HL-60/S4 (cell line): Measurements from ENCODE around the gene CLNK.

Source experiments
- in situ Hi-C: fragments of 300-500 bp; cut with MboI; formaldehyde crosslinking; loops from 2 replicates; pipeline ENCODE4 v1.14.3; 2022; ENCODE audit warnings: low sequenced_read_pairs

CLNK gene

GRCh38 chr4:10526429-10527222 is 157.9 kb downstream of the CLNK start:
- in situ Hi-C loops = loop anchor here (25.0 kb wide), 1 partner anchor 364 kb away; no protein-coding TSS in a partner anchor

DNA sequence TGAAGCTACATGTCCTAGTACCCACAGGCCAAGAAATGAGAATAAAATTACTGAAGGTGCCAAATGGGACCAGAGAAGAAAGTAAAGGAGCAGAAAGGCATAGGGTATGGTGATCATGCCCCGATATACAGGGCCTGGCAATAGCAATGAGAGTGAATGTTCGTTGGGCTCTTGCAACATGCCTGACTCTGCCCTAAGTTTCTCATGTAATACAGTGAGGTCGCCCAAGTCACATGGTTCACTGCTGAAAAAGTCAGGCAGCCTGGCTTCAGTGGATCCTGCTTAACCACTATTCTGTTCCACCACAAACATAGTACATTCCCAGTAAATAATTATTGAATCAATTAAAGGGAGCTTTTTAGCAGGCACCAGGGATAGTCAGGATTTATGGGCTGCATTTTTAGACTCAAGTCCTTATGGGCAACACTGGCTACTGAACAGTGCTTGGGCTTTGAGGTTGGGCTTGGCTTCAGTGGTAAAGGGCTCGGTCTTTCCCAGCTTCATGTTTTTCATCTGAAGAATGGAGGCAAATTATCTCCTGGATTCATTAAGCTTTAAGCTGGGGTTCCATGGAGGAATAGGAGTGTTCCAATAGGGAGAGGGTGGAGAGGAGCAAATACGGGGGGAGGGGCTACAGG is 160.3 kb downstream of the CLNK start:
- in situ Hi-C loops = no loop called here

- in situ Hi-C loops = no loop called here
These were observed 163.1 kb downstream of the CLNK start for GRCh38 chr4:10521424-10521823.

DNA sequence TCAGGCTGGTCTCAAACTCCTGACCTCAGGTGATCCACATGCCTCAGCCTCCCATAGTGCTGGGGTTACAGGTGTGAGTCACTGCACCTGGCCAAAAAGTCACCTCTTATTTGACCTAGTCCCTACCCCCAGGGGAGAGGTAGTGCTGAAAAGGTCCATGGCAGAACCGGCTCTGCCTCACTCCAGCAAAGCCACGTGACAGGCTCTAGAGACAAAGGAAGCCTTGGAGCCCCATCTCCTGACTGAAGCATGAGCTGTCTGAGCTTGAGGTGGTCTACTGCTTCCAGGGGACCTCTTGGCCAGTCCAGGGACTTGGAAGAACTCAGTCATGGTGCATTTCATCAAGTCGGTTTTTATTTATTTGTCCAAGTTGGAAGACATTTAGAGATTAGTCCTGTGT is 174.8 kb downstream of the CLNK start:
- in situ Hi-C loops = no loop called here

DNA sequence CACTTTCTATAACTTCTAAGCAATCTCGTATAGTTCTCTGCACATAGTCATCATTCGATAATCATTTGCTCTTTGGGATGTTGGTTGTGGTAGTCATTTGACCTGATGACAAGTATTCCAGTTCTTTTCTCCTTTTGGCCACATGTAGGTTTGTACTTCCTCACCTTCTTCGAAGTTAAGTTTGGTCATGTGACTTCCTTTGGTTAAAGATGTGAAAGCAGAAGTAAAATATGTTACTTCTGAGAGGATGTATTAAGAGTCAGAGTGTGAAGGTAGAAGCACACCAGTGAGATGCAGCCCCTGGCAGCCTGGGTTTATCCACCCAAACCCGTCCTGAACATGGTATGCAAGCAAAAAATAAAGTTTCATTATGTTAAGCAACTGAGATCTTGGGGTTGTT is 178.5 kb downstream of the CLNK start:
- in situ Hi-C loops = no loop called here

DNA sequence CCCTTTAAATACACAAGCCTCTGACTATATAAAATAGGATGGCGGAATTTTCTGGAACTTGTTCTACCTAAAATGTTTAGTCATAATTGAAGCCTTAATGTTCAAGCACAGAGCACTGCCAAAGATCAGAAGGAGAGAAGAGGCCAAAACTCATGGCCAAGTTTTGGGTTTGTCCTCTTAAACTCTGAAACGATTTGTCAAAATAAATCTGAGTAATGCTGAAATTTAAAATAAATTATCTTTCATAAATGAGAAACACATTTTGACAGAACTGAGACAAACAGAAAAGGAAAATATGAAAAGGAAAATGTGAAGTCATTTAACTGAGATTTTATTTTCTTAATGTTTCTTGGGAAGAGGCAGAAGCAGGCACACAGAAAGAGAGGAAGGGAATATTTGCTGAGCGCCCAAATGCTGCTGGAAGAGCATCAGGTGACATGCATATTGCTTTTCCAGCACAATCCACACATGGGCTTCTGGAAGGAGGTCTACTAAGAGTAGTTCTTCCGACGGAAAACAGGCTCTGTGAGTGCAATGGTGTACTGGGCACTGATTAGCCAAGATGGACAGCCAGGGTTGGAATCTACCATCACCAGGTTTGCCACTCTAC is 179.9 kb downstream of the CLNK start:
- in situ Hi-C loops = no loop called here

DNA sequence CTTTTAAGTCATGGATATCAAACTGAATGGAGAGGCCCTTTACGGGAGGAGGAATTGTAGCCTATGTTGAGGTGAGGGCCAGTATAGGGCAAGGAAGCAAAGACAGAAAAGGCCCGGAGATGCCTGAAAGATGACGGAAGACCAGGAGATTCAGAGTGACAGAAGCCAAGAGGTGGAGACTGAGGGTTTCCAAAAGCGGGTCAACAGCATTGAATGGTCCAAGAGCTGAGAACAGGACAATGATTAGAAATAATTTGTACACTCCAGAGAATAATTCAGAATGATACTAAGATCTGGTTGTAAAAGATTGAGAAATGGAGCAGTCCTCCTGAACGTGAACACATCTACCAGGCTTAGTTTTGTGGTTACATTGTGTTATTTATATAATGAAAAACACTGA is 181.9 kb downstream of the CLNK start:
- in situ Hi-C loops = no loop called here

DNA sequence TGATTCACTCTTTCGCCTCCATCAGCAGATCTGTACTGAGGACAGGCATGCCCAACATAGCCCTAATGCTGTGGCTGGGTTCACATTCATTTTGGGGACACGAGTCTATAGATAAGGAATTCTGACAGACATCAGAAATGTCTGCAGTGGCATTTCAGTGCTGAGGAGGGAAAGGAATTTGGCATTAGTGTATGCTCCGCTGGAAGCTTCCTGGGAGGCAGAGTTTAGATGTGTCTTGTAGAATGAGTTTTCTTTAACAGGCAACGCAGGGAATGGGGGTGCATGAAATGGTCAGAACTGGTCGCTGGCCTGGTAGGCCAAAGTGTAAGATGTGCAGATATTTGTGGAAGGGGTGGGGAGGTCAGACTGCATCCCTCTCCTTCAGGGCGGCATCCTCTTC is 183.8 kb downstream of the CLNK start:
- in situ Hi-C loops = no loop called here

DNA sequence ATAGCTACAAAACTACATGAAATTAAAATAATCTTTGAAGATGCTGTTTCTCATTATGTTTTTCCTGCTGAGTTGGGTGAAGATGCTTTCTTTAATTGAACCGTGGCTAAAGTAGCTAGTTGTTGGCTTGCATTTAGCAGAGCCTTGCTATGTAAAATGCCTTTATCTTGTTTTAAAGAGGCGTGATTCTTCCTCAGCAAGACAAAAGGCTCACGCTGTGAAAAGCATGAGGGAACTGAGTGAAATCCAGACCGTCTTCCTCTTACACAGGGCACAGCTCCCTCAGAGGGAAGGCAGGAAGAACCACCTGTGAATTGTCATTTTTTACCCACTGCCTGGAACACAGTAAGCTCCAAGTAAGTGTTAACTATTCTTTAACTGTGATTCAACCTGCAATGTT is 188.4 kb downstream of the CLNK start:
- in situ Hi-C loops = no loop called here

DNA sequence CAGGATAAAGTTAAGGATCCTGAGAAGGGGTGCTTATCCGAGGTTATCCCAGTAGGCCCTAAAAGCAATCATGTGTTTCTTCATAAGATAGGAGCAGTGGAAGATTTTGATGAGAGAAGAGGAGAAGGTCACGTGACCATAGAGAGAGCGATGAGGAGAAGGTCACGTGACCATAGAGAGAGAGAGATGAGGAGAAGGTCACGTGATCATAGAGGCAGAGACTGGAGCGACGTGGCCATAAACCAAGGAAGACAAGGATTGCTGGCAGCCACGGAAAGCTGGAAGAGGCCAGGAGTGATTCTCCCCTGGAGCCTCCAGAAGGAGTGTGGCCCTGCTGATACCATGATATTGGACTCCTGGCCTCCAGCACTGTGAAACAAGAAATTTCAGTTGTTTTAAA is 188.9 kb downstream of the CLNK start:
- in situ Hi-C loops = no loop called here

GRCh38 chr4:10492464-10492863 is 192.1 kb downstream of the CLNK start:
- in situ Hi-C loops = no loop called here

GRCh38 chr4:10491401-10491800 is 193.2 kb downstream of the CLNK start:
- in situ Hi-C loops = no loop called here

GRCh38 chr4:10490996-10491395 is 193.6 kb downstream of the CLNK start:
- in situ Hi-C loops = no loop called here

- in situ Hi-C loops = no loop called here
These were observed 201.7 kb downstream of the CLNK start for GRCh38 chr4:10482913-10483312.

DNA sequence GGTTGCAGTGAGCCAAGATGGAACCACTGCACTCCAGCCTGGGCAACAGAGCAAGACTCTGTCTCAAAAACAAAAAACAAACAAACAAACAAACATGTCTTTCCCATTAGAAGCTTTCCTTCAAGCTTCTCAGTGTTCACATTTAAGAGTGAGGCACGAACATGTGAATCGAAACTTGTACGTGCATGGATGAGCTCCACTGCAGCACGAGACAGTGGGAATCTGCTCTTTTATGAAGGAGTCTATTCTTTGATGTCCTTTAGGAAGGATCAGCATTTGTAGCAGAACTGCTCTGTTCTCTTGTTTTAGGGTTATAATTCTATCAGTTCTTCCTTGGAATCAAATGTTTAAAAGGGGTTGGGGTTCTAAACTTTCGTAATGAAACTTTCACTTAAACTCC is 204.0 kb downstream of the CLNK start:
- in situ Hi-C loops = no loop called here

DNA sequence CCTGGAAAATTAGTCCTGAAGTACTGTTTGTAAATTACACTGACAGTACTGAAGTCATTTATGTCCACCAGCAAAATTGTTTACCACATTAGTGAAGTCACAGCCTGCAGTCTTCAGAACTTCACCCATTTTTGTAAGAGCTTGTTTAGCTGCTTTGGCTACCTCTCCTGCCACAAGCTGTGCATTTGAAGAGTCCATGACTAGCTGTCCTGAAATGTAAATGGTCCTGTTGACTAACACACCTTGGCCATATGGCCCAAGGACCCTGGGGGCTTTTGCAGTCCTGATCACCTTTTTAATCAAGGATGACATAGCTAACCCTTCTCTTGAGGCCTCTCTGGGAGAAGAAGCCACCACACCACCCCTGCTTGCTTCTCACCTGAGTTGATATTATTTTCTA is 205.9 kb downstream of the CLNK start:
- in situ Hi-C loops = no loop called here

- in situ Hi-C loops = no loop called here
These were observed 214.1 kb downstream of the CLNK start for GRCh38 chr4:10470505-10470904.

- in situ Hi-C loops = no loop called here
These were observed 218.4 kb downstream of the CLNK start for GRCh38 chr4:10466161-10466560.

DNA sequence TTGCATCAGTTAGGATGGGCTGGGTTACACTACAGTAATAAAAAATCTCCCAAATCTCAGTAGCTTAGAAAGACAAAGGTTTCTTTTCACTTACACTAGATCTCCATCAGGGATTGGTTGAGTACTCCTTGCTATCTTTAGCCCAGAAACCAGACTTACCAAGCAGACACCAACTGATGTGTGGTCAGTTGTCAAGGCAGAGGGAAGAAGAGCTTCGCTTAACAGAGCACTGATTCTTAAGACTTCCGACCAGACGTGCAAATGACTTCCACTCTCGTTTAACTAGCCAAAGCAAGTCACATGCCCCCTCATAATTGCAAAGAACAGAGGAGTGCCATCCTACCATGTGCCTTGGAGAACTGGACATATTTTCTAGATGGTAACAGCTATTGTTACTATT is 221.7 kb downstream of the CLNK start:
- in situ Hi-C loops = no loop called here

DNA sequence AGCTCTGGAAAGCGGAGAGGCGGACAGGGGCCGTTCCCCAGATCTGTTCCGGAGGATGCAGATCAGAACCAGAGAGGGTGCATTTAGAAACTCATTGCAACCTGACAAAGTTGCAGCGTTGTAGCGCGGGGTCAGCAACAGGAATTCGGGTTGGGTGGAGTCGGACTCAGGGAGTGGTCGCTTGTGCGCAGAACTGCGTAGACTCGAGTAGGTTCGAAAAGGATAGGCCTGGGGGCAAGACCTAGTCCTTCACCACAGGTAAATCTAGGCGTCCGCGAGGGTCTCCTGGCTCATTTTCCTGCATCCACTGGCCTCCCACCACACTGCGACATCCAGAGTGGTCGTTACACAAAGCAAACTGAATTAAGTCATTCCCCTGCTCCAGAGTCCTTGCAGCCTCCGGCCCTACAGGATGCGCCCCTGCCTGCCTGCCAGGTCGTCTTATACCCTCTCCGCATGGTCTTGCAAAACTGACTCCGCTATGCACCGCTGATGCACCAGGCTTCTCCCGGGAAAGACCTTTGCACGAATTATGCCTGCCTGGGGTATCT is 222.6 kb downstream of the CLNK start:
- in situ Hi-C loops = no loop called here

- in situ Hi-C loops = no loop called here
These were observed 223.3 kb downstream of the CLNK start for GRCh38 chr4:10461091-10461849.
